HG03045 (cell line): ENCODE results near the gene FGF19.

Source experiments
- ATAC-seq: cut with Tn5 transposase; IDR thresholded peaks from one replicate; pipeline ENCODE4 v1.9.1; 2021; ENCODE audit warnings: mild to moderate bottlenecking, moderate library complexity; ENCODE audit not compliant: unreplicated experiment

Gene FGF19

GRCh38 chr11:69703768-69704507 lies at the start of gene FGF19:
Gene FGF19 (minus strand): TSS chr11:69704022. CDS start chr11:69703876, 146 bp downstream.
- no peak for ATAC-seq

- ATAC-seq: no peak
These were observed 49.1 kb upstream of the FGF19 start for GRCh38 chr11:69752890-69753289.

- no peak for ATAC-seq
These were observed 47.2 kb upstream of the FGF19 start for GRCh38 chr11:69750875-69751597.

GRCh38 chr11:69750108-69750850 lies 46.5 kb upstream of the FGF19 start:
- no peak for ATAC-seq

- ATAC-seq: no peak
These were observed 44.8 kb upstream of the FGF19 start for GRCh38 chr11:69748637-69749036.

- ATAC-seq: no peak
These were observed 43.2 kb upstream of the FGF19 start for GRCh38 chr11:69746752-69747742.

GRCh38 chr11:69746140-69746539 lies 42.3 kb upstream of the FGF19 start:
- no peak for ATAC-seq

- no peak for ATAC-seq
These were observed 41.4 kb upstream of the FGF19 start for GRCh38 chr11:69745201-69745600.

GRCh38 chr11:69744435-69744834 lies 40.6 kb upstream of the FGF19 start:
- no peak for ATAC-seq

GRCh38 chr11:69734841-69735240 lies 31.0 kb upstream of the FGF19 start:
- ATAC-seq: no peak

GRCh38 chr11:69734367-69734766 lies 30.5 kb upstream of the FGF19 start:
- ATAC-seq: no peak

- no peak for ATAC-seq
These were observed 29.1 kb upstream of the FGF19 start for GRCh38 chr11:69732910-69733309.

- ATAC-seq: no peak
These were observed 27.3 kb upstream of the FGF19 start for GRCh38 chr11:69731110-69731509.

GRCh38 chr11:69730500-69730899 lies 26.7 kb upstream of the FGF19 start:
- ATAC-seq: no peak

- ATAC-seq: no peak
These were observed 25.4 kb upstream of the FGF19 start for GRCh38 chr11:69729252-69729651.

- no peak for ATAC-seq
These were observed 23.4 kb upstream of the FGF19 start for GRCh38 chr11:69727266-69727665.

- no peak for ATAC-seq
These were observed 22.7 kb upstream of the FGF19 start for GRCh38 chr11:69726481-69726880.

GRCh38 chr11:69726019-69726418 lies 22.2 kb upstream of the FGF19 start:
- no peak for ATAC-seq

GRCh38 chr11:69721745-69722144 lies 17.9 kb upstream of the FGF19 start:
- no peak for ATAC-seq

- no peak for ATAC-seq
These were observed 17.3 kb upstream of the FGF19 start for GRCh38 chr11:69721106-69721505.
